ENCODE results near the gene ARFGEF3.
"Not testable (repeated sequence)": the region's sequence is repeated elsewhere in the genome, so short reads cannot be mapped to it uniquely, and the experiment has no call there.

ARFGEF3 gene

DNA sequence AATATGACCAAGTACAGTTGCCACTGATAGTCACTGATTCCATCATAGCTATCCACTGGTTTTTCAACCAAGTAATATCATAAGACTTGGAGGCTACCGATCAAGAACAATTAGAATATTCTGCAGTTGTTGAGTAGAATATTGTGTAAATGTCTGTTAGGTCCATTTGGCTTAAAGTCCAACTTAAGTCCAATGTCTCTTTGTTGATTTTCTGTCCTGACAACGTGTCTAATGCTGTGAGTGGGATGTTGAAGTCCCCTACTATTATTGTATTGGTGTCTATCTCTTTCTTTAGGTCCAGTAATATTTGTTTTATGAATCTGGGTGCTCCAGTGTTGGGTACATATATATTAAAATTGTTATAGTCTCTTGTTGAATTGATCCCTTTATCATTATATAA, 13.9 kb downstream of the ARFGEF3 start:
- DNase-seq: no peak

DNA sequence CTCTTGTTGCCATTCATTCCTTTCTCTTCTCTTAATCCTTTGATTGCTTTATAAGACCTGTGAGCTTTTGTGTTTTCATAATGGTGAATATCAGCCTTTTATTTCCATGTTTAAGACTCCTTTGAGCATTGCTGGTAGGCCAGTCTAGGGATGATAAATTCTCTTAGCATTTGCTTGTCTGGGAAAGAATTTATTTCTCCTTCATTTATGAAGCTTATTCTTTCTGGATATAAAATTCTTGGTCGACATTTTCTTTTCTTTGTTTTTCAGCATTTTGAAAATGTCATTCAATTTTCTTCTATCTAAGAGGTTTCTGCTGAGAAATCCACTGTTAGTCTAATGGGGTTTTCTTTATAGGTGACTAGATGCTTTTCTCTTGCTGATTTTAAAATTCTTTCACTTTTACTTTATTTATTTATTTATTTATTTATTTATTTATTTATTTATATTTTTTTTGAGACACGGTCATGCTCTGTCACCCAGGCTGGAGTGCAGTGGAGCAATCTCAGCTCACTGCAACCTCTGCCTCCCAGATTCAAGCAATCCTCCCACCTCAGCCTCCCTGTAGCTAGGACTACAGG, 15.0 kb downstream of the ARFGEF3 start:
- DNase-seq: no peak

- DNase-seq: no peak
Measured at GRCh38 chr6:138182939-138183789, 21.4 kb downstream of the ARFGEF3 start.

- DNase-seq: no peak
Measured at GRCh38 chr6:138183790-138184134, 22.0 kb downstream of the ARFGEF3 start.

DNA sequence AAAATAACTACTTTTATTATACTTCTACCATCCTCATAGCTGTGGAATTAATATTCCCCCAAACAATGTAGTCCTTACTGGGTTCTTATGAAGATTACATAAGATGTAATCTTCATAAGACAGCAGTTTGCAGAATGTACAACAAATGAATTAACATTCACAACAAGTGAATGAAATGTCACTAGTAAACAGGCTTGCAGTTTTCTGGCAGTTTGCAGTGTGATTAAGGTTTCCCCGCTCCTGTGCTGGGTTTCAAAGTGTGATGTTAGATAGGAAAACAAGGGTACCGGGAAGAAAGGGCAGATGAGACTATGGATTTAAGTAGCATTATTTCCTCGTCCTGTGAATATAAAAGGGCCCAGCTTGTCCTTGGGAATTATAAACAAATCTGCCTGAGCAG, 22.5 kb downstream of the ARFGEF3 start:
- DNase-seq: no peak

DNA sequence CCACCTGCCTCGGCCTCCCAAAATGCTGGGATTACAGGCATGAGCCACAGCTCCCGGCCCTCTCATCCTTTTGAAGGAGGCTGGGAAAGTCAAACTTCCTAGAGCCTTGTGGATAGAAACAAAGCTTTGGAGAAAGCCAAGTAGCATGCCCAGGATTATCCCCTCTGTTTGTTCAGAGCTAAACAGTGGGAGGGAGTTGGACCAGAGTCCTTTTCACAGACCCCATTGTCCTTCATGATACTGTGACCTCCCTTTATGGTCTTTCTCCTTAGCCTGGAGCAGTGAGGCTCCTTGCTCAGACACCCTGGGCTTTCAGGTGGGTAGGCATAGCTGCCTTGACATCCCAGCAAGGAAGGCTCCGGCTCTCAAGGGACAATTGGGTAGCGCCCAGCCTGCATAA, 25.4 kb downstream of the ARFGEF3 start:
- no peak for DNase-seq

DNA sequence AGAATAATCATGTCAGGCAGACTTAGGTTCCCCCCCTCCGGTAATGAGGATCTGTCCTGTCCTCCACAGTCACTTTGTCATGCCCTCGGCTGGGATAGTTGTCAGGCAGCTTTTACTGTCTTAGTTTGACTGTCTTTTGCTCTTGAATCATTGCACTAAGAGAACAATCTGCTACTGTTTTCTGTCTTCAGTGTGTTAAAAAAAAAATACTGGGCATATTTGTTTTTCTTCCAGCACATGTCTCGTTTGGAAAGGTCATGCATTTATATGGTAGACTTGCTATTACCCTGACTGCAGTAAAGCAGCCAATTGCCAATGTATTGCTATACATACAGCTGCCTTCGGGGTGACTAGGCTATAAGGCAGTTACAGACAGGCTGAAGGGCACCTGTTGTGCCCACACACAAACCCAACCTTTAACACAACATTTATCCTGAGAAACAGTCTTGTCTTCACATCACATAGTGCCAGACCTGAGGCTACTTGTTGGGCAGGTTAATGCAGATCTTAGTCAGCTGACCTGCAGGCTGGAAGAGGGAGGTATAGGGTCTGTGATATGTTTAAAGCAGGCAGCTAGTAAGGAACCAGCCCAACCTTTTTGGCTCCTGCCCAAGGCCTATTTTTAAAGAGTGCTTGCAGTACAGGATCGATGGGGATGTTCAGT, 26.7 kb downstream of the ARFGEF3 start:
- no peak for DNase-seq

DNA sequence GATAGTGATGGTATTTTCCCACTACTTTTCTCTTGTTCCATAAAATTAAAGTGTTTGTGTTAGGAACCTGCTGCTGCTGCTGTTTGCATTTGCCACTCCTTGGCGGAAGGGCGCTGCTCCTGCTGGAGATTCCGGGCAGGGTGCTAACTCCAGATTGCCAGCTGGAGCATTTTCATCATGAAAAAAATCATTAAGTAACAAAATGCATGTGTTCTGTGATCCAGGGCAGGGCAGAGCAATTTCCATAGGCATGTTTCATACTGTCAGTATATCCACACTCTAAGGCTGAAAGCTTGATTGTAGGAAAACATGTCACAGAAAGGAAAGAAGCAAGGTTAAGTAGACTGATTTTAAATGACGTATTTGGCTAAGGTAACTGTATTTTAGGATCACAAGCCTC, 32.5 kb downstream of the ARFGEF3 start:
- DNase-seq: no peak

DNA sequence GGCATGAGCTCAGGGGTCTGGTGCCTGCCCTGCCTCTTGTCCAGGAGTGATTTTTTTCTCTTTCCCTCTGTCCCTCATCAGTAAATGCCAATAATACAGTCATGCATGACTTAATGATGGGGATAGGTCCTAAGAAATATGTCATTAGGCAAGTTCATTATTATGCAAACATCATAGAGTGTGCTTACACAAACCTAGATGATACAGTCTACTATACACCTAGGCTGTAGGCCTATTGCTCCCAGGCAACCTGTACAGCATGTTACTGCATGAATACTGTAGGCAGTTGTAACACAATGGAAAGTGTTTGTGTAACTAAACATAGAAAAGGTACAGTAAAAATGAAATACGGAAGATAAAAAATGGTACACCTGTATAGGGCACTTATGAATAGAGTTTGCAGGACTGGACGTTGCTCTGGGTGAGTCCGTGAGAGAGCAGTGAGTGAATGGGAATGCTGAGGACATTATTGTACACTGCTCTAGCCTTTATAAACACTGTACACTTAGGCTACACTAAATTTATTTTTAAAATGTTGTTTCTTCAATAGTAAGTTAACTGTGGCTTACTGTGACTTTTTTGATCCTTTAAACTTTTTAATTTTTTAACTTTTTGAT, 34.5 kb downstream of the ARFGEF3 start:
- no peak for DNase-seq

DNA sequence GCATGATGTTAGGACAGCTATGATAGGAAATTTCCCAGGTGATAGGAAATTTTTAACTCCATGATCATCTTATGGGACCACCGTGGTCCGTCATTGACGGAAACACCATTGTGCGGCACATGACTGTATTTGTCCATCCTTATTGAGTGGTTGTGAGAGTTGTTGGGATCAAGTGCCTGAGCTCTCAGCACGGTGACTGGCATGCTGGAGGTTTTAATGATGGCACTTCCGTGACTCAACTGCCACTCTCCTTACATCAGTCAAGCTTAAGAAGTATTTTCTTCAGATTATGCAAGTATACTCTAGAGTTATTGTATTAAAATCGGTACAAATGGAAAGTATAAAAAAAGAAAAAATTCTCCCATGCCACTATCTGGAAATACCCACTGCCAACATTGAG, 35.8 kb downstream of the ARFGEF3 start:
- DNase-seq: no peak

DNA sequence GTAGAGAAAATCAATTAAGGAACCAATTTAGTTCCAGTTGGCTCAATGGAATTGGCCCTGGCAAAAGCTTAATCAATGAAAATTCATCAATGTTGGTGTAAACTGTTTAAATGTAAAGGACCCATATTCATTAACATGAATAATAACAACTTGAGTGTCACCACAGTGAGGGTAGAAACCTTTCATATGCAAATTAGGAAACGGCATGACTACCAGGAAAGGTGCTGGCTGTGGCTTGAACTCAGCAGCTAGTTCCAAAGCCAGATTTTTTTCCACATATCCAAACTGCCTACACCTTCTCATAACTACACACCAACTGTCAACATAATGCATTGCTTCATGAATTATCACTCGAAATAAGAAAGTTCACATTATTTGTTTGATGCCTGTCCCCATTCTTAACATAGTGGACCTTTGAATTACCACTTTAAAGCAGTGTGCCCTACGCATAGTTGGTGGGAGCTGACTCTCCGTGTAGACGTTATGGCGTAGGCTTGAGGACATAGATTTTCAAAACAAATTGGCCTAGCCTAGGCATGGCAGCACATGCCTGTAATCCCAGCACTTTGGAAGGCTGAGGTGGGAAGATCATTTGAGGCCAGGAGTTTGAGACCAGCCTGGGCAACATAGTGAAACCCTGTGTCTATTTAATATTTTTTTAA, 36.8 kb downstream of the ARFGEF3 start:
- DNase-seq: no peak

DNA sequence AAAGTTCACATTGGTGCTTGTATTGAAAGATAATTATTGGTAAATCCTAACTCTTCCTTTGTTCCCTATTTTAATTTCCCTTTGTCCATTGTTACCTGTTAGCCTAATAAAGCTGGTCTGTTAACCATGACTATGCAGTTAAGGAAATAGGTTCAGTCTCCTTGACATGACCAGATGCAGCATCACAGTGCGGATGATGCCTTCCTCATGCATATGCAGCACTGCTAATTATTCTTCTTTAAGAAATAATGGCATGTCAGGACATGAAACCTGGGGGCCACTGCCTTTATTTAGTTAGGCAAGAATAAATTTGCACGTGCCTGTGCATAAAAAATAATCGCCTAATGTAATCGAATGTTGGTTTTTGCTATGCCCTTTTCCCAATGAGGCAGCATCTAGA, 40.1 kb downstream of the ARFGEF3 start:
- no peak for DNase-seq

DNA sequence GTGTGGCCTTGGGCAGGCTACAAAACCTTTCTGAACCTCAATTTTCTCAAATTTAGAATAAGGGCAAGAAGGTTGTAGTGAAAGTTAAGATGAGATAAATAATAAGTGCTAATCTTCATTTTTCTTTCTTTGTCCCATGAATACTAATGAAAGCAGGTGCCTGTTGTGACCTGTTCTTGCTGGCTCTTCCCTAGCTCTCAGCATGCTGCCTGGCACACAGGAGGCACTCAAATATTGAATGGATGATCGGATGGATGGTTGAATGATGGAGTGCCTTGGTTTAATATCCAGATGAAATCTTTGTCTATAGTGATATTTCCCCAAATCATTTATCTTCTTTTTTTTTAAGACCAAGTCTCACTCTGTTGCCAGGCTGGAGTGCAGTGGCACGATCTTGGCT, 41.6 kb downstream of the ARFGEF3 start:
- no peak for DNase-seq

- no peak for DNase-seq
Measured at GRCh38 chr6:138204303-138204702, 42.6 kb downstream of the ARFGEF3 start.

DNA sequence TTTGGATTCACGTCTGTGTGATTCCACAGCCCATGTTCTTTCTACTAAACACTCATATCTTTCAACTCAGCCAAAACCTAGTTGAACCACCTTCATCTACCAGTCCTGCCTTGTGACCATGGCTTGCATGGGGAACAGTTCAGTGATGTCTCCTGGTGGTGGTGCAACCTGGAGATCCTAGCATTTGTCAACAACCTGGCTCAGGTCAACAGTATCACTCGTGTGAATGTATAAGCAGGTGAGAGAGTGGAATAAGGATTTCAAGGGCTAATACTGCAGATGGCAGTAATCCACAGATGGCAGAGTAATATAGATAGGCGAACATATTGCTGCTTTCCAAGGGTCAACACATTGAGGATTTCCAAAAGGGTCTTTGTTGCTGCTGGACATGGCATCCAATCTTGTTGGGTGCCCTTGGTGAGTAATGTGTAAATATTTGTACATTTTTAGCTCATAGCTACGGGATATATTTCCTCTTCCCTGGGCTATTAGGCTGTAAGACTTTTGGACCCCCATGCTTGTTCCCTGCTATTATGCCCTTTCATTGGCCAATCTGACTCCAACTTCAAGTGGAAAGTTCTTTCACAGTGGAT, 43.1 kb downstream of the ARFGEF3 start:
- DNase-seq: no peak

GRCh38 chr6:138205437-138206094, 43.8 kb downstream of the ARFGEF3 start:
- DNase-seq: no peak

DNA sequence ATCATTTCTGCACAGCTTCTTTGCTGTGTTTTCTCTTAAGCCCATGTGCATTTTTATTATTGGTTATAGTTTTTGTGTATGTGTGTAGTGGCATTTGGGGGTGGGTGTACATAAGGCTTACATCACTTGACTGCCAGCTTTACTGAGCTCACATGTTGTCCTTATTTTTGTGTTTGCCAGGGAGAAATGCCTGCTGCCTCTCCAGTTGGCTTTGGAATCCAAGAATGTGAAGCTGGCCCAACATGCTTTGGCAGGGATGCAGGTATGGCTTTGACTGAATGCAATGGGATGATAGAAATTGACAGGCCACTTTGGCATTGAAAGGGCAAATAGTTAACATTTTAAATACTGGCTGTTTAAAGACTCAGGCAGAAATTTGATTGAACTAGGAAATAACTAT, 45.1 kb downstream of the ARFGEF3 start:
- DNase-seq: no peak

GRCh38 chr6:138211048-138211581, 49.4 kb downstream of the ARFGEF3 start:
- no peak for DNase-seq

GRCh38 chr6:138211601-138212000, 49.9 kb downstream of the ARFGEF3 start:
- no peak for DNase-seq

GRCh38 chr6:138212530-138212929, 50.8 kb downstream of the ARFGEF3 start:
- not testable (repeated sequence) for DNase-seq

DNA sequence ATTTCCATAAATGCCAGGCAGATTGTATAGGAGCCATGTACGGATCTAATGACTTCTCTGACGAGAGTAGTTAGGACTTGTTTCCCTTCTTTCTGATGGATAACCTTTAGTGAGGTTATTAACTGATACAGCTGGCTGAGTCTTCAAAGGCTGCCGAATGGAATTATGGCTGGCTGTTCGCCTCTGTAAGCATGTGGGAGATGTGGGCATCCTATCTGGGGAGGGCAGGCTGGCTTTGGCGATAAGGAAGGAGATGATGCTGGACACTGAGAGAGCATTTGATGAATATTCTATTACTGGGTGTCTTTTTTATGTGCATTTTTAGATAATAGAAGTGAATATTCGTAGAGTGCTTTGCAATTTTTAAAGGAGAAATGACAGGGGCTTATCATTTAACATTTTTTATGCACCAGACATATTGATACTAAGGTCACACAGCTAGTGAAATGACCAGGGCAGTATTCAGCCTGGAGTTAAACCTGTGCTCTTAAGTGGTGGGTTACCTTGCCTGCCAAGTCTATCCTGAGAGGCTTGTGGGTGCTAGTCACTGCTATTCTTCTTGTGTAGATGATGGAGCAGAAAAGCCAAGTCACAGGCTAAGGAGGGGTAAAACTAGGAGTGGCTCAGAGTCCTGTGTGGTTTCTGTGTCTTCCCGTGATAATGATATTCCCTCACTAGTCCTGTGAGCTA, 53.5 kb downstream of the ARFGEF3 start:
- DNase-seq: no peak
